HepG2 (cell line): ENCODE measurements around the gene PRSS8. TPM values are rescaled to one million over a fixed set of nuclear protein-coding genes. Genes with fewer than 3 reads are reported as not detected.

ENCODE experiments used
- ARNT2 ChIP-seq: sonication (generic); formaldehyde crosslinking; IDR thresholded peaks from 2 replicates; pipeline ENCODE4 v1.8.0; 2022; ENCODE audit warnings: mild to moderate bottlenecking, low read depth, missing genetic modification reagents, moderate library complexity
- CHD2 ChIP-seq: IDR thresholded peaks from 2 replicates; pipeline ENCODE4 v1.6.1; 2011; ENCODE audit warnings: low read depth, low read length, improper control_type of control experiment
- CREBL2 ChIP-seq: sonication (generic); formaldehyde crosslinking; IDR thresholded peaks from 2 replicates; pipeline ENCODE4 v1.8.1; 2023; ENCODE audit warnings: missing genetic modification reagents, mild to moderate bottlenecking, borderline replicate concordance
- GZF1 ChIP-seq: sonication (generic); formaldehyde crosslinking; IDR thresholded peaks from 2 replicates; pipeline ENCODE4 v1.5.1; 2020; ENCODE audit warnings: mild to moderate bottlenecking, missing genetic modification reagents
- REL ChIP-seq: sonication (generic); formaldehyde crosslinking; conservative IDR thresholded peaks from 2 replicates; pipeline ENCODE4 v1.8.0; 2022; ENCODE audit warnings: mild to moderate bottlenecking, missing genetic modification reagents, moderate library complexity
- SRY ChIP-seq: sonication (generic); formaldehyde crosslinking; IDR thresholded peaks from 2 replicates; pipeline ENCODE4 v1.8.0; 2022; ENCODE audit warnings: mild to moderate bottlenecking, missing genetic modification reagents
- THAP11 ChIP-seq: IDR thresholded peaks from 2 replicates; pipeline ENCODE4 v1.6.1; 2016; ENCODE audit warnings: missing biosample characterization, missing genetic modification reagents
- THAP8 ChIP-seq: sonication (generic); formaldehyde crosslinking; IDR thresholded peaks from 2 replicates; pipeline ENCODE4 v1.5.1; 2020; ENCODE audit warnings: missing genetic modification reagents, mild to moderate bottlenecking, borderline replicate concordance
- USF2 ChIP-seq, 2 experiments: sonication (generic) in 1 of 2; formaldehyde crosslinking in 1 of 2; IDR thresholded peaks; 2 replicates each; pipeline versions ENCODE4 v1.5.1 to v1.6.1; 2011 to 2020; ENCODE audit warnings: borderline replicate concordance in 1 of 2, low read depth in 1 of 2, low read length in 1 of 2, mild to moderate bottlenecking in 1 of 2, missing genetic modification reagents in 1 of 2, moderate library complexity in 1 of 2
- ZFY ChIP-seq: sonication (generic); formaldehyde crosslinking; IDR thresholded peaks from 2 replicates; pipeline ENCODE4 v1.4.0; 2020; ENCODE audit warnings: missing genetic modification reagents
- ZNF136 ChIP-seq: sonication (generic); formaldehyde crosslinking; IDR thresholded peaks from 2 replicates; pipeline ENCODE4 v1.8.1; 2022; ENCODE audit warnings: low read depth, mild to moderate bottlenecking, moderate library complexity, missing genetic modification reagents
- ZNF367 ChIP-seq: sonication (generic); formaldehyde crosslinking; IDR thresholded peaks from 2 replicates; pipeline ENCODE4 v1.4.0; 2020; ENCODE audit warnings: missing genetic modification reagents, borderline replicate concordance
- ZNF501 ChIP-seq: sonication (generic); formaldehyde crosslinking; IDR thresholded peaks from 2 replicates; pipeline ENCODE4 v1.5.1; 2020; ENCODE audit warnings: mild to moderate bottlenecking, moderate library complexity, missing genetic modification reagents
- ZNF512B ChIP-seq: sonication (generic); formaldehyde crosslinking; IDR thresholded peaks from 2 replicates; pipeline ENCODE4 v1.5.1; 2020; ENCODE audit warnings: missing genetic modification reagents, mild to moderate bottlenecking, borderline replicate concordance
- ZNF572 ChIP-seq: sonication (generic); formaldehyde crosslinking; IDR thresholded peaks from 2 replicates; pipeline ENCODE4 v1.5.1; 2020; ENCODE audit warnings: mild to moderate bottlenecking, missing genetic modification reagents
- ZNF597 ChIP-seq: sonication (generic); formaldehyde crosslinking; IDR thresholded peaks from 2 replicates; pipeline ENCODE4 v1.5.0; 2020; ENCODE audit warnings: missing genetic modification reagents
- ZNF710 ChIP-seq: sonication (generic); formaldehyde crosslinking; IDR thresholded peaks from 2 replicates; pipeline ENCODE4 v1.5.0; 2020; ENCODE audit warnings: mild to moderate bottlenecking, missing genetic modification reagents, borderline replicate concordance
- ZNF724P ChIP-seq: sonication (generic); formaldehyde crosslinking; IDR thresholded peaks from 2 replicates; pipeline ENCODE4 v1.8.0; 2022; ENCODE audit warnings: missing genetic modification reagents, borderline replicate concordance
- ZNF891 ChIP-seq: sonication (generic); formaldehyde crosslinking; IDR thresholded peaks from 2 replicates; pipeline ENCODE4 v1.5.0; 2020; ENCODE audit warnings: mild to moderate bottlenecking, missing genetic modification reagents
- polyA plus RNA-seq, 8 experiments: library from polyadenylated mRNA; depleted of rRNA in 3 of 8; stranded (reverse) in 7 of 8; unstranded in 1 of 8; fragments of >200 nt; fragmentation: Illumina TruSeq in 4 of 8; extraction: Trizol in 4 of 8; gene quantifications; 2 replicates each; pipeline versions ENCODE4 v1.2.1 to v1.2.3, GENCODE V29; 2011 to 2016; ENCODE audit warnings: low read depth in 4 of 8, missing spikeins in 1 of 8, mixed read lengths in 1 of 8; ENCODE audit not compliant: insufficient read depth in 1 of 8
- total RNA-seq, 5 experiments: library from RNA; depleted of rRNA; stranded (reverse); fragments of >200 nt; fragmentation: Illumina TruSeq; extraction: Trizol; gene quantifications; 2 replicates each; pipeline ENCODE4 v1.2.3, GENCODE V29; 2016; ENCODE audit warnings: low read depth in 1 of 5

The PRSS8 gene
- total and polyA plus RNA-seq, 2 of the 13 experiments (the other 11 are each of a cell fraction or from before 2014, with no cell fraction given) = 2.6 to 7.2 TPM

GRCh38 chr16:31105677-31106213 is 29.8 kb downstream of the PRSS8 start (continued):
- TF ChIP-seq ZNF136 (CRISPR knock-in tag) (peak; percentile 99), CREBL2 (CRISPR knock-in tag) (peak; percentile 68; the same call in 1 of the 2 replicates), ZNF572 (CRISPR knock-in tag) (peak; percentile 25; the same call in 1 of the 2 replicates), GZF1 (CRISPR knock-in tag) (peak; percentile 77; the same call in 1 of the 2 replicates), ZNF597 (CRISPR knock-in tag) (no peak), ZNF724P (CRISPR knock-in tag) (peak; percentile 90; the same call in 1 of the 2 replicates), THAP11 (peak; percentile 94), SRY (CRISPR knock-in tag) (peak; percentile 98), ZNF710 (CRISPR knock-in tag) (peak; percentile 92; the same call in 1 of the 2 replicates), REL (peak; percentile 68; the same call in 1 of the 2 replicates), ZNF501 (CRISPR knock-in tag) (peak; percentile 84), CHD2 (no peak), ZFY (CRISPR knock-in tag) (peak; percentile 96), ZNF512B (CRISPR knock-in tag) (peak; percentile 95; the same call in 1 of the 2 replicates), ARNT2 (CRISPR knock-in tag) (peak; percentile 99), THAP8 (CRISPR knock-in tag) (no peak), ZNF891 (peak; percentile 86), USF2 (IDR thresholded peaks at IDR 0.05; ENCODE audit: low read depth, low read length) (peak; percentile 63; the same call in 1 of the 2 replicates), USF2 (CRISPR knock-in tag; IDR thresholded peaks at IDR 0.05; ENCODE audit: borderline replicate concordance) (peak; percentile 64), ZNF367 (CRISPR knock-in tag) (peak; percentile 77; the same call in 1 of the 2 replicates)
